CD14-positive monocyte (primary cell): ENCODE data around the gene TARS1. TPM values are rescaled to one million over a fixed set of nuclear protein-coding genes. Genes with fewer than 3 reads are reported as not detected.

ENCODE experiments used
- DNase-seq, 3 donors: peaks; one replicate each; pipeline ENCODE4 v3.0.0-alpha.2; 2011 to 2022
- H2AFZ ChIP-seq: 2 replicates; pipeline ENCODE4 v1.6.0; 2012; ENCODE audit warnings: mild to moderate bottlenecking, low read depth, low read length, inconsistent platforms; ENCODE audit not compliant: insufficient read depth, poor library complexity, severe bottlenecking
- H3K27ac ChIP-seq, 2 donors: 1 replicate in 1 of 2; 2 replicates in 1 of 2; pipeline ENCODE4 v1.5.1; 2012 to 2013; ENCODE audit warnings: low read length in 2 of 2, control low read depth in 1 of 2, inconsistent platforms in 1 of 2, low read depth in 1 of 2, mild to moderate bottlenecking in 1 of 2
- H3K27me3 ChIP-seq, 2 donors: one replicate each; pipeline versions ENCODE4 v1.6.0 to v1.6.1; 2011 to 2013; ENCODE audit warnings: low read length in 2 of 2; ENCODE audit not compliant: control insufficient read depth in 2 of 2, insufficient read depth in 2 of 2
- H3K36me3 ChIP-seq, 2 donors: replicated peaks in 1 of 2; 1 replicate in 1 of 2; 2 replicates in 1 of 2; pipeline versions ENCODE4 v1.5.1 to v1.6.1; 2012 to 2013; ENCODE audit warnings: low read length in 2 of 2, control low read depth in 1 of 2, inconsistent platforms in 1 of 2, mild to moderate bottlenecking in 1 of 2; ENCODE audit not compliant: insufficient read depth in 2 of 2, control insufficient read depth in 1 of 2
- H3K4me1 ChIP-seq, 2 donors: 1 replicate in 1 of 2; 2 replicates in 1 of 2; pipeline versions ENCODE4 v1.5.1 to v1.6.1; 2012 to 2013; ENCODE audit warnings: low read length in 2 of 2, control low read depth in 1 of 2, inconsistent platforms in 1 of 2, mild to moderate bottlenecking in 1 of 2, moderate library complexity in 1 of 2; ENCODE audit not compliant: insufficient read depth in 2 of 2, control insufficient read depth in 1 of 2
- H3K4me2 ChIP-seq: replicated peaks from 2 replicates; pipeline ENCODE3; 2012; ENCODE audit warnings: low read length, moderate library complexity, mild to moderate bottlenecking; ENCODE audit not compliant: poor library complexity, severe bottlenecking; ENCODE audit errors: extremely low read depth
- H3K4me3 ChIP-seq, 3 experiments: fragments of 200-600 bp in 1 of 3; sonication (generic) in 1 of 3; replicated peaks in 1 of 3; 1 replicate in 2 of 3; 2 replicates in 1 of 3; pipeline ENCODE4 v1.5.1; 2011 to 2013; ENCODE audit warnings: low read length in 3 of 3, mild to moderate bottlenecking in 3 of 3, control low read depth in 2 of 3, low read depth in 2 of 3, inconsistent platforms in 1 of 3, moderate library complexity in 1 of 3
- H3K79me2 ChIP-seq: 2 replicates; pipeline ENCODE4 v1.6.0; 2012; ENCODE audit warnings: mild to moderate bottlenecking, control low read depth, inconsistent platforms, low read length, moderate library complexity; ENCODE audit not compliant: insufficient read depth
- H3K9ac ChIP-seq: 2 replicates; pipeline ENCODE4 v1.6.0; 2017; ENCODE audit warnings: low read length, mild to moderate bottlenecking; ENCODE audit not compliant: insufficient read depth, poor library complexity, severe bottlenecking
- H3K9me3 ChIP-seq, 2 donors: replicated peaks in 1 of 2; 1 replicate in 1 of 2; 2 replicates in 1 of 2; pipeline versions ENCODE4 v1.5.1 to v1.6.1; 2012 to 2013; ENCODE audit warnings: low read length in 2 of 2, control low read depth in 1 of 2; ENCODE audit not compliant: control insufficient read depth in 1 of 2, insufficient read depth in 1 of 2
- H4K20me1 ChIP-seq: 2 replicates; pipeline ENCODE4 v1.6.0; 2012; ENCODE audit warnings: mild to moderate bottlenecking, low read length, control low read depth, moderate library complexity; ENCODE audit not compliant: insufficient read depth
- H3K27ac Mint-ChIP-seq, 7 donors: one replicate each; pipeline ENCODE4 v1.8.0; 2020; ENCODE audit warnings: mild to moderate bottlenecking in 7 of 7, mixed read lengths in 7 of 7, moderate library complexity in 6 of 7, inconsistent platforms in 2 of 7
- H3K27me3 Mint-ChIP-seq, 3 donors: one replicate each; pipeline ENCODE4 v1.8.0; 2021 to 2022; ENCODE audit warnings: low read depth in 3 of 3, mild to moderate bottlenecking in 3 of 3, mixed read lengths in 3 of 3, moderate library complexity in 3 of 3, inconsistent platforms in 1 of 3
- H3K36me3 Mint-ChIP-seq, 2 donors: one replicate each; pipeline ENCODE4 v1.8.0; 2020; ENCODE audit warnings: mixed read lengths in 2 of 2, inconsistent platforms in 1 of 2, mild to moderate bottlenecking in 1 of 2
- H3K4me1 Mint-ChIP-seq: one replicate; pipeline ENCODE4 v1.8.0; 2020; ENCODE audit warnings: mild to moderate bottlenecking, mixed read lengths
- H3K4me3 Mint-ChIP-seq, 2 donors: one replicate each; pipeline ENCODE4 v1.8.0; 2020; ENCODE audit warnings: mild to moderate bottlenecking in 2 of 2, mixed read lengths in 2 of 2, moderate library complexity in 1 of 2
- H3K9me3 Mint-ChIP-seq, 7 donors: one replicate each; pipeline ENCODE4 v1.8.0; 2020 to 2022; ENCODE audit warnings: mixed read lengths in 7 of 7, mild to moderate bottlenecking in 6 of 7, moderate library complexity in 6 of 7, inconsistent platforms in 2 of 7
- WGBS: methylation state at CpG from one replicate; pipeline ENCODE4 v1.1.5; 2013; ENCODE audit warnings: missing lambda C conversion rate; ENCODE audit not compliant: insufficient coverage; 5-methylcytosine and 5-hydroxymethylcytosine counted together
- intact Hi-C, 2 donors: fragments of 100-400 bp; cut with micrococcal nuclease; formaldehyde crosslinking; loops; one replicate each; pipeline versions ENCODE4 v1.15.0 to v1.15.1; 2023
- polyA plus RNA-seq, 3 donors: library from polyadenylated mRNA; depleted of rRNA in 1 of 3; unstranded in 2 of 3; stranded (reverse) in 1 of 3; fragments of 300-500 nt in 2 of 3; fragments of >200 nt in 1 of 3; fragmentation: Illumina TruSeq in 2 of 3; gene quantifications; 1 replicate in 2 of 3; 2 replicates in 1 of 3; pipeline ENCODE4 v1.2.3, GENCODE V29; 2012 to 2021
- TF ChIP-seq, protein P1 (sequence below): fragments of 200-600 bp; IDR thresholded peaks from one replicate; pipeline ENCODE4 v1.8.0; 2022; ENCODE audit warnings: antibody characterized with exemption, mild to moderate bottlenecking

TARS1 gene
- polyA plus RNA-seq, 3 donors, result 10.6 to 47.8 (median 39.8) TPM

- H3K9me3 ChIP-seq, result no peaks in the 10 kb centered on the region
- no peaks in the 10 kb centered on the region for H3K4me1 Mint-ChIP-seq
- H3K79me2 ChIP-seq, result no peaks in the 10 kb centered on the region
Measured at GRCh38 chr5:33403187-33403586, 37.6 kb upstream of the TARS1 start.

DNA sequence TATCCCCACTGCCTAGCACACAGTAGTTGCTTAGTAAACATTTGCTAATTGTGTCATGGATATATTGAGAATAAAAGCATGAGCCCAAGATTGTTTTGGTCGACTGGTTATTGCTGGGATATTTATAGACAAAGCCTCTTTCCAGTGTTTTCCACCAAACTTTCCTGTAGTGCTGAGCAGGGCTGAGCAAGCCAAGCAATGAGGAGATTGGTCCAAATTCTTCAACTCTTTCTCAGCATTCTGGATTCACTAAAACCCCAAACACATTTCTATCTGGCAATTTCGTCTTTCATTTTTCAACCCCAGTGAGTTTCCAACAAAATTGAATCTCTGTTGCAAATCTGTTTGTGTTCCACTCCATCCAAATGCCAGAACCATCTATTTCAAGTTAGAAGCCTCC is 31.9 kb upstream of the TARS1 start:
- Histone ChIP-seq H3K9me3 (no peaks in the 10 kb centered on the region), H3K36me3 (no peaks in the 10 kb centered on the region), H3K27me3 (no peaks in the 10 kb centered on the region), H3K9ac (no peak overlapping the region), H4K20me1 (no peaks in the 10 kb centered on the region), H3K4me2 (no peak overlapping the region), H3K27ac (no peak overlapping the region), H2AFZ (no peak overlapping the region), H3K4me1 (no peaks in the 10 kb centered on the region), H3K79me2 (no peaks in the 10 kb centered on the region), H3K4me3 (no peak overlapping the region)
- peaks cover 0 to 1% (median 0%) of the 10 kb centered on the region in 3 donors for H3K27me3 Mint-ChIP-seq
- H3K36me3 Mint-ChIP-seq, result no peaks in the 10 kb centered on the region
- DNase-seq, result no peak
- H3K4me3 Mint-ChIP-seq, result no peak overlapping the region
- intact Hi-C loops, result no loop called here
- no peaks in the 10 kb centered on the region for H3K4me1 Mint-ChIP-seq
- WGBS, result 75% methylated on average over 1 of the region's 2 CpGs
- TF ChIP-seq, protein P1, sequence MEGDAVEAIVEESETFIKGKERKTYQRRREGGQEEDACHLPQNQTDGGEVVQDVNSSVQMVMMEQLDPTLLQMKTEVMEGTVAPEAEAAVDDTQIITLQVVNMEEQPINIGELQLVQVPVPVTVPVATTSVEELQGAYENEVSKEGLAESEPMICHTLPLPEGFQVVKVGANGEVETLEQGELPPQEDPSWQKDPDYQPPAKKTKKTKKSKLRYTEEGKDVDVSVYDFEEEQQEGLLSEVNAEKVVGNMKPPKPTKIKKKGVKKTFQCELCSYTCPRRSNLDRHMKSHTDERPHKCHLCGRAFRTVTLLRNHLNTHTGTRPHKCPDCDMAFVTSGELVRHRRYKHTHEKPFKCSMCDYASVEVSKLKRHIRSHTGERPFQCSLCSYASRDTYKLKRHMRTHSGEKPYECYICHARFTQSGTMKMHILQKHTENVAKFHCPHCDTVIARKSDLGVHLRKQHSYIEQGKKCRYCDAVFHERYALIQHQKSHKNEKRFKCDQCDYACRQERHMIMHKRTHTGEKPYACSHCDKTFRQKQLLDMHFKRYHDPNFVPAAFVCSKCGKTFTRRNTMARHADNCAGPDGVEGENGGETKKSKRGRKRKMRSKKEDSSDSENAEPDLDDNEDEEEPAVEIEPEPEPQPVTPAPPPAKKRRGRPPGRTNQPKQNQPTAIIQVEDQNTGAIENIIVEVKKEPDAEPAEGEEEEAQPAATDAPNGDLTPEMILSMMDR, result no peak
- peaks cover 0 to 4% (median 0%) of the 10 kb centered on the region in 7 donors for H3K9me3 Mint-ChIP-seq
- no peak overlapping the region for H3K27ac Mint-ChIP-seq

More at GRCh38 chr5:33403187-33403586, 37.6 kb upstream of the TARS1 start:
- H3K4me2 ChIP-seq, result no peak overlapping the region
- H3K4me1 ChIP-seq, result no peaks in the 10 kb centered on the region
- DNase-seq, result no peak
- intact Hi-C loops, result no loop called here
- H3K9ac ChIP-seq, result no peak overlapping the region
- H3K27ac Mint-ChIP-seq, result no peak overlapping the region
- H3K4me3 Mint-ChIP-seq, result no peak overlapping the region
- H2AFZ ChIP-seq, result no peak overlapping the region
- H3K36me3 Mint-ChIP-seq, result no peaks in the 10 kb centered on the region
- H3K36me3 ChIP-seq, result no peaks in the 10 kb centered on the region
- H3K4me3 ChIP-seq, result no peak overlapping the region
- H3K9me3 Mint-ChIP-seq, result peaks cover 0 to 4% (median 0%) of the 10 kb centered on the region in 7 donors
- WGBS, result 100% methylated on average over 1 of the region's 2 CpGs
- H4K20me1 ChIP-seq, result no peaks in the 10 kb centered on the region
- TF ChIP-seq, protein P1, result no peak
- peaks cover 0 to 3% (median 2%) of the 10 kb centered on the region in 3 donors for H3K27me3 Mint-ChIP-seq
- H3K27me3 ChIP-seq, result no peaks in the 10 kb centered on the region
- no peak overlapping the region for H3K27ac ChIP-seq
